HG02642 (cell line): ENCODE data around the gene LIN54.
"Not testable (repeated sequence)": the region's sequence is repeated elsewhere in the genome, so short reads cannot be mapped to it uniquely, and the experiment has no call there.

ENCODE experiments used
- ATAC-seq: cut with Tn5 transposase; IDR thresholded peaks from one replicate; pipeline ENCODE4 v1.9.1; 2021; ENCODE audit warnings: mild to moderate bottlenecking; ENCODE audit not compliant: unreplicated experiment, poor library complexity

Gene LIN54

GRCh38 chr4:83012687-83013419 lies 2.2 kb upstream of the LIN54 start:
- peak; percentile 90 for ATAC-seq

- ATAC-seq: peak; percentile 19
Measured at GRCh38 chr4:83012200-83012686, 1.6 kb upstream of the LIN54 start.

- ATAC-seq: no peak
Measured at GRCh38 chr4:83011689-83012199, 1.1 kb upstream of the LIN54 start.

GRCh38 chr4:83010111-83010521 lies 507 bp downstream of the LIN54 start:
- no peak for ATAC-seq

GRCh38 chr4:83009529-83009928 lies 1.1 kb downstream of the LIN54 start:
- no peak for ATAC-seq

- not testable (repeated sequence) for ATAC-seq
Measured at GRCh38 chr4:83003044-83003791, 7.4 kb downstream of the LIN54 start.

GRCh38 chr4:83002329-83002728 lies 8.3 kb downstream of the LIN54 start:
- ATAC-seq: no peak

GRCh38 chr4:82998898-82999297 lies 11.7 kb downstream of the LIN54 start:
- ATAC-seq: no peak

GRCh38 chr4:82994834-82995233 lies 15.8 kb downstream of the LIN54 start:
- no peak for ATAC-seq

GRCh38 chr4:82989575-82990429 lies 20.8 kb downstream of the LIN54 start:
- peak; percentile 88 for ATAC-seq

GRCh38 chr4:82988323-82988832 lies 22.2 kb downstream of the LIN54 start:
- no peak for ATAC-seq

- ATAC-seq: not testable (repeated sequence)
Measured at GRCh38 chr4:82987519-82987918, 23.1 kb downstream of the LIN54 start.

GRCh38 chr4:82984459-82984858 lies 26.2 kb downstream of the LIN54 start:
- ATAC-seq: no peak

- ATAC-seq: no peak
Measured at GRCh38 chr4:82983444-82983843, 27.2 kb downstream of the LIN54 start.

- ATAC-seq: no peak
Measured at GRCh38 chr4:82981138-82981537, 29.5 kb downstream of the LIN54 start.

GRCh38 chr4:82975792-82976191 lies 34.8 kb downstream of the LIN54 start:
- no peak for ATAC-seq

GRCh38 chr4:82969414-82969813 lies 41.2 kb downstream of the LIN54 start:
- no peak for ATAC-seq

GRCh38 chr4:82968972-82969371 lies 41.7 kb downstream of the LIN54 start:
- ATAC-seq: peak; percentile 61

GRCh38 chr4:82965763-82966162 lies 44.9 kb downstream of the LIN54 start:
- no peak for ATAC-seq

GRCh38 chr4:82957045-82957444 lies 53.6 kb downstream of the LIN54 start:
- no peak for ATAC-seq
